Vagina (tissue), 2 donors: ENCODE measurements around the gene NDUFA7.

Experiments used
- POLR2A ChIP-seq, 2 donors: fragments of 450-650 bp; IDR thresholded peaks; one replicate each; pipeline ENCODE4 v1.6.1; 2017; ENCODE audit warnings: antibody characterized with exemption in 2 of 2, mild to moderate bottlenecking in 2 of 2, moderate library complexity in 2 of 2
- POLR2AphosphoS5 ChIP-seq, 2 donors: sonication (generic); formaldehyde crosslinking; IDR thresholded peaks; one replicate each; pipeline ENCODE4 v1.9.0; 2017; ENCODE audit warnings: antibody characterized with exemption in 2 of 2, mild to moderate bottlenecking in 2 of 2, low read depth in 1 of 2; ENCODE audit not compliant: insufficient read depth in 1 of 2
- TF ChIP-seq, protein P1 (sequence below), 3 experiments: fragments of 450-650 bp in 2 of 3; fragments of 200-600 bp in 1 of 3; sonication (generic) in 1 of 3; IDR thresholded peaks; one replicate each; pipeline ENCODE4 v1.5.1; 2017 to 2019; ENCODE audit warnings: antibody characterized with exemption in 3 of 3, mild to moderate bottlenecking in 2 of 3, moderate library complexity in 2 of 3

DNA sequence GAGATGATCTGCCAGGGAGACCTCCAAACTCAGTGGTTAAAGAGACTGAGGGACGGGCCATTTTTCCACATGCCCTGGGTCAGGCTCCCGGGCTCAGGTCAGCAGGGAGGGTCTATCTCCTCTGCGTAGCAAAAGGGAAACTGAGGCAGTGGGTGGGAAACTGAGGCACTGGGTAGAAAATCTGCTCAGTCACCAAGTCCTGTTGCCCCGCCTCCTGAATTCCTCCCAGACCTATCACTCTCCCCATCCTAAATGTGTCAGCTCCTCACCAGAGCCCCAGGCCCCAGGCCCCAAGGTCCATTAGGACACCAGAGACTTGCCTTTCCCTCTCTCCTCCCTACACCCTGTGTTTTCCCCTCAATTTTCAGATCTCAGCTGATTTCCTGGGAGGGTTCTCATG is 15.4 kb downstream of the NDUFA7 start:
- TF ChIP-seq, protein P1, sequence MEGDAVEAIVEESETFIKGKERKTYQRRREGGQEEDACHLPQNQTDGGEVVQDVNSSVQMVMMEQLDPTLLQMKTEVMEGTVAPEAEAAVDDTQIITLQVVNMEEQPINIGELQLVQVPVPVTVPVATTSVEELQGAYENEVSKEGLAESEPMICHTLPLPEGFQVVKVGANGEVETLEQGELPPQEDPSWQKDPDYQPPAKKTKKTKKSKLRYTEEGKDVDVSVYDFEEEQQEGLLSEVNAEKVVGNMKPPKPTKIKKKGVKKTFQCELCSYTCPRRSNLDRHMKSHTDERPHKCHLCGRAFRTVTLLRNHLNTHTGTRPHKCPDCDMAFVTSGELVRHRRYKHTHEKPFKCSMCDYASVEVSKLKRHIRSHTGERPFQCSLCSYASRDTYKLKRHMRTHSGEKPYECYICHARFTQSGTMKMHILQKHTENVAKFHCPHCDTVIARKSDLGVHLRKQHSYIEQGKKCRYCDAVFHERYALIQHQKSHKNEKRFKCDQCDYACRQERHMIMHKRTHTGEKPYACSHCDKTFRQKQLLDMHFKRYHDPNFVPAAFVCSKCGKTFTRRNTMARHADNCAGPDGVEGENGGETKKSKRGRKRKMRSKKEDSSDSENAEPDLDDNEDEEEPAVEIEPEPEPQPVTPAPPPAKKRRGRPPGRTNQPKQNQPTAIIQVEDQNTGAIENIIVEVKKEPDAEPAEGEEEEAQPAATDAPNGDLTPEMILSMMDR (IDR thresholded peaks at IDR 0.05): no peak
- TF ChIP-seq POLR2A (IDR thresholded peaks at IDR 0.05) (no peak), POLR2AphosphoS5 (IDR thresholded peaks at IDR 0.05; ENCODE audit: insufficient read depth in 1 of 2, low read depth in 1 of 2) (no peak)
